ENCODE measurements around the gene RBM19.

The RBM19 gene

DNA sequence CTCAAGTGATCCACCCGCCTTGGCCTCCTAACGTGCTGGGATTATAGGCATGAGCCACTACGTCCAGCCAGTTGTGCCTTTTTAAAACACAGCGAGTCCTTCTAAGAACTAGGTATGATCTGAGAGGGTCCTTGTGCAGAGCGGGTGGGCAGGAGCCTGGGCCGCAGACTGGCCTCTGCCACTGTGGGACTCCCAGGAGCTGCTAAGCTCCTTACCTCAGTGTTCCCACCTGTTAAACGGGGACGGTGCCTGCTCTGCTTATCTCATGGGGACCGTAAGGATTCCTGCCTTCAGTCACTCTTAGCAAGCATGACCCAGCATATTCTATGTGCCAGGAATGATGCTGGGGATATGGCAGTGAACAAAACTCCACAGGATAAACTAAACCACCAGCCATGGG is 136.9 kb downstream of the RBM19 start:
- H3K27ac ChIP-seq (ENCODE audit: low read depth, low read length): no peak overlapping the region
- no peaks in the 10 kb centered on the region for H3K36me3 ChIP-seq (ENCODE audit: control insufficient read depth, insufficient read depth, low read length)
- no peaks in the 10 kb centered on the region for H3K27me3 ChIP-seq (ENCODE audit: control insufficient read depth, insufficient read depth, low read length)
- no peak overlapping the region for H3K9ac ChIP-seq (ENCODE audit: low read length)
- H3K4me1 ChIP-seq (ENCODE audit: control insufficient read depth, insufficient read depth, low read length): no peaks in the 10 kb centered on the region
- no peak overlapping the region for H3K4me3 ChIP-seq (ENCODE audit: low read length)

DNA sequence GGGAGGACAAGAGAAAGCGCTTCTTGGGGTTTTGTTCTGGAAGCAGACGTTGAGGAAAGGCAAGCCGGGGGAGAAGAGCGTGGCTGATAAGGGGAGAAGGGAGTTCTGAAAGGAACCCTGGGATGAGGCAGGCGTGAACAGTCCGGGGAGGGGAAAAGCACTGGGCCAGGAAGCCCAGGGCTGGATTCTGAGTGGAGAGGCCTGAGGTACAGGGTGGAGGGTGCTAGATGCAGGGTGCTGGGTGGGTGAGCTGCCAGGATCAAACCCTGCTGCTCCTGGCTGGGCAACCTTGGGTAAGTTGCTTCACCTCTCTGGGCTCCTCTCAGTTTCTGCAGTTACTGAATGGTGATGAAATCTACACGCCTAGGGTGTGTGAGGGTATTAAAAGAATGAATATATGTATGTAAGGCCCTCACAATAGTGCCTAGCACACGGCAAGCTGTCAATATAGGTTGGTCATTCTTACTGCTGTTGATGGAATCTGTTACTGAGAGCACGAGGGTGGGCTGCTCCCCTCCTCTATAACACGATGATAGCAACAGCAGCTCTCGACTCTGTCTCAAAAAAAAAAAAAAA is 138.5 kb downstream of the RBM19 start:
- no peaks in the 10 kb centered on the region for H3K27me3 ChIP-seq (ENCODE audit: control insufficient read depth, insufficient read depth, low read length)
- no peak overlapping the region for H3K4me3 ChIP-seq (ENCODE audit: low read length)
- no peaks in the 10 kb centered on the region for H3K36me3 ChIP-seq (ENCODE audit: control insufficient read depth, insufficient read depth, low read length)
- H3K4me1 ChIP-seq (ENCODE audit: control insufficient read depth, insufficient read depth, low read length): no peaks in the 10 kb centered on the region
- H3K27ac ChIP-seq (ENCODE audit: low read depth, low read length): no peak overlapping the region
- H3K9ac ChIP-seq (ENCODE audit: low read length): no peak overlapping the region

DNA sequence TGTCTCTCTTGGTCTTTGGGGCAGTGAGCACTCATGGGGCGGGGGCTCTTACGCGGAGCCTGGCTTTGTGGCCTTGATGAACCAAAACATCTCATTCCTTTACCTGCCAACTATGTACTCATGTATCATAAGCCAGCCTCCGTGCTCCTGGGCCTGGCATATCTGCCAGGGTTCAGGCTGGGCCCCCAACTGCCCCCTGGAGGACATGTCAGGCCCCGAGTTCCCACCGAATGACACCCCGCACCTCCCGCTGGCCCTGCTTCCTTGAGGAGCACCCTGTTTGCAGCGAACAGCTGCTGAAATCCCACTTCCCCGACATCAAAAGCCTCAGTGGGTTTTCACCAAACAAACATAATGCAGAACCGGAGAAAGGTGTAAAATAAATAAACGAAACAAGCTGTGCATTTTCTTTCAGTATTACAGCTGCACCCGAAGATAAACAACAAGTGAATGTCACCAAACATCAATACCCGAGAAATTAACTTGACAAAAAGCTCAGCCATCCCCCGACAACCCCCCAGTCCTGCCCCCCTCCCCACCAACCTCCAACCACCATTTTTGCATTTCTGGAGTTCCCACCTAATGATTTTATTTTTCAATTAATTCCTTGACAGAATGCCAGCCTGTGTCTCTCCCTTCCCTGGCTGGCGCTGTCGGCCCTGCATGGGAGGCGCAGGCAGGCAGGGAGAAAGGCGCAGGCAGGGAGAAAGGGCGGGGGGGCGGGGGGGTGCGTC is 139.2 kb downstream of the RBM19 start:
- Histone ChIP-seq H3K27ac (ENCODE audit: low read depth, low read length) (no peak overlapping the region), H3K36me3 (ENCODE audit: control insufficient read depth, insufficient read depth, low read length) (no peaks in the 10 kb centered on the region), H3K4me3 (ENCODE audit: low read length) (no peak overlapping the region), H3K9ac (ENCODE audit: low read length) (no peak overlapping the region), H3K27me3 (ENCODE audit: control insufficient read depth, insufficient read depth, low read length) (no peaks in the 10 kb centered on the region), H3K4me1 (ENCODE audit: control insufficient read depth, insufficient read depth, low read length) (no peaks in the 10 kb centered on the region)

DNA sequence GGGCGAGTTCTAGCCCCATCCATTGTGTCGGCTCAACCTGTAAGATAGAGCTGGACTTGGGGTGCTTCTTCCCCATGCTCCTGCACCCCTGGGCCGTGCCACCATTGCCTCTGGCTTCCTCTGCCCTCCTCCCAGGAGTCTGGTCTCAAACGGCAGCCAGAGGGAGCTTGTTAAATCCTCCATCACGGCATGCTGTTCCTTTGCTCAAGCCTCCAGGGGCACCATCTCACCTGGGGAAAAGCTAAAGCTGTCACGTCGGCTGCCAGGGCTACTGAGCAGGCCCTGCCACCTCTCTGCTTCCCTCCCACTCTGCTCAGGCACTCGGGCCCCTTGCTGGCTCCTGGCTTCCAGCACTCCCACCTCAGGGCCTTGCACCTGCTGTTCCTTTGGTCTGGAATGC is 140.4 kb downstream of the RBM19 start:
- H3K9ac ChIP-seq (ENCODE audit: low read length): no peak overlapping the region
- H3K4me1 ChIP-seq (ENCODE audit: control insufficient read depth, insufficient read depth, low read length): no peaks in the 10 kb centered on the region
- no peaks in the 10 kb centered on the region for H3K27me3 ChIP-seq (ENCODE audit: control insufficient read depth, insufficient read depth, low read length)
- no peak overlapping the region for H3K4me3 ChIP-seq (ENCODE audit: low read length)
- H3K36me3 ChIP-seq (ENCODE audit: control insufficient read depth, insufficient read depth, low read length): no peaks in the 10 kb centered on the region
- H3K27ac ChIP-seq (ENCODE audit: low read depth, low read length): no peak overlapping the region

DNA sequence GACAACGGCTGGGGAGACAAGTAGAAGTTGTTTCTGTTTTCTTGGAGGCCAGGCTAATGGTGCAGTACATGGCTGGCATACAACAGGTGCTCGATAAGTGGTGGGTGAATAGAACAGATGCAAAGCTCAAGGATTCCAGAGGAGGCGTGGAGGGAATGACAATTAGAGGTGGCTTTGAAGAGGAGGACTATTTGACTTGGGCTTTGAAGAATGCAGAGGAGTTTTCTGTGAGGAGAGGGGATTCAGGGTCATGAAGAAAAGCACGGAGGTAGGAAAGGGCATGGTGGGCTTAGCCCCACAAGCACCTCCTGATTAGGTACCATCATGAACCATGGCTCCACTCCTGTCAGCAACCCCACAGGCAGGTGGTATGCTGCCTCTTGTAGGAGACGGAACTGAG is 142.3 kb downstream of the RBM19 start:
- no peaks in the 10 kb centered on the region for H3K27me3 ChIP-seq (ENCODE audit: control insufficient read depth, insufficient read depth, low read length)
- H3K9ac ChIP-seq (ENCODE audit: low read length): no peak overlapping the region
- no peaks in the 10 kb centered on the region for H3K4me1 ChIP-seq (ENCODE audit: control insufficient read depth, insufficient read depth, low read length)
- H3K4me3 ChIP-seq (ENCODE audit: low read length): no peak overlapping the region
- H3K27ac ChIP-seq (ENCODE audit: low read depth, low read length): no peak overlapping the region
- no peaks in the 10 kb centered on the region for H3K36me3 ChIP-seq (ENCODE audit: control insufficient read depth, insufficient read depth, low read length)

DNA sequence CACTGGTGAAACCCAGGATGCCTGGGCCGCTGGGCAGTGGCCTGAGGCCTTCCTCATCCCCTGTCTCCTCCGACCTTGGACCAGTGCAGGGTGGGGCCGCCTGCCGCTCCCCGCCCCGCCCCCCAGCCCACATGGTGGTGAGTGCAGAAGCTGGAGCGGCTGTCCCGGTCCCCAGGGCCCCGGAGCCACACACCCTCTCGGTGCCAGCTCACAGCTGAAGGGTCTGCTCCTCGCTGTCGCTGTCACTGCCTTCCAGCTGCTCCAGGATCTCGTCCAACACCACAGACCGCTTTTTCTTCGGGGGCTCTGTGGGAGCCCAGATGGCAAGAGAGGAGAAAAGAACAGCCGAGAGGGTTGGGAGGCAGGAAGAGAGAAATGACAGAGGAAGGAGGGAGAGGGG is 143.1 kb downstream of the RBM19 start:
- H3K36me3 ChIP-seq (ENCODE audit: control insufficient read depth, insufficient read depth, low read length): no peaks in the 10 kb centered on the region
- no peak overlapping the region for H3K9ac ChIP-seq (ENCODE audit: low read length)
- no peaks in the 10 kb centered on the region for H3K4me1 ChIP-seq (ENCODE audit: control insufficient read depth, insufficient read depth, low read length)
- no peak overlapping the region for H3K4me3 ChIP-seq (ENCODE audit: low read length)
- H3K27ac ChIP-seq (ENCODE audit: low read depth, low read length): no peak overlapping the region
- no peaks in the 10 kb centered on the region for H3K27me3 ChIP-seq (ENCODE audit: control insufficient read depth, insufficient read depth, low read length)

DNA sequence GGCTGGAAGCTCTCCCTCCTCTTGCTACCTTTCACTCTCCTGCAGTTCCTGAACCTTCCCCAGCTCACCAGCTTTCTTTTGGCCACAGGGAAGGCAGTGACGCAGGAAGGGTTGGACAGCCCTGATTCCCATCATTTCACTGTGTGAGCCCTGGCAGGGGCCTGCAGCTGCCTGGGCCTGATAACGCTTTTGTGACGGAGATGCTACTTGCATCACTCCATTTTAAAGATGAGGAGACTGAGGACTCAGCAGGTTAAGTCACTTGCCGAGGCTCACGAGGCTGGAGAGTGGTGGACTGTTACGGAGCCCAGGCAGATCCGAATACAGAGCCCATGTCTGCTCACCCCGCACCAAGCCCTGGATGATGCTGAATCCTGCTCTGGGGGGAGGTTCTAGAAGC is 145.3 kb downstream of the RBM19 start:
- no peak overlapping the region for H3K9ac ChIP-seq (ENCODE audit: low read length)
- H3K4me1 ChIP-seq (ENCODE audit: control insufficient read depth, insufficient read depth, low read length): no peaks in the 10 kb centered on the region
- H3K4me3 ChIP-seq (ENCODE audit: low read length): no peak overlapping the region
- no peaks in the 10 kb centered on the region for H3K36me3 ChIP-seq (ENCODE audit: control insufficient read depth, insufficient read depth, low read length)
- no peak overlapping the region for H3K27ac ChIP-seq (ENCODE audit: low read depth, low read length)
- H3K27me3 ChIP-seq (ENCODE audit: control insufficient read depth, insufficient read depth, low read length): no peaks in the 10 kb centered on the region

DNA sequence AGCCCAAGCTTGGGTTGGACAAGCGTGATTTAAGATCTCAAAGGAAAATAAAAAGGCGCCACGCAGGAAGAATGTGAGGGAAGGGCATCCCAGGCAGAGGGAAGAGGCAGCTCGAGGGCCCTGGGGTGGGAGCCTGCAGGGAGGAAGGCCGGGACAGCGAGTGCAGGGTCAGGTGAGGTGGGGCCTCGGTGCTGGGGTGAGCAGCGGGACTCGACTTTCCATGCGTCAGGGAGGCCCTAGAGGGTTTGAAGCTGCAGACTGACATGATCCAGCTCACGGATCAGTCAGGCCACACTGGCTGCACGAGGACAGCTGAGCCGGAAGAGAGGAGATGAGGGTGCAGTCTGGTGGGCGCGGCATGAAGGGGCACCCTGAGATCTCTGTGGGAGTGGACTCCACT is 145.8 kb downstream of the RBM19 start:
- Histone ChIP-seq H3K27ac (ENCODE audit: low read depth, low read length) (no peak overlapping the region), H3K36me3 (ENCODE audit: control insufficient read depth, insufficient read depth, low read length) (no peaks in the 10 kb centered on the region)

DNA sequence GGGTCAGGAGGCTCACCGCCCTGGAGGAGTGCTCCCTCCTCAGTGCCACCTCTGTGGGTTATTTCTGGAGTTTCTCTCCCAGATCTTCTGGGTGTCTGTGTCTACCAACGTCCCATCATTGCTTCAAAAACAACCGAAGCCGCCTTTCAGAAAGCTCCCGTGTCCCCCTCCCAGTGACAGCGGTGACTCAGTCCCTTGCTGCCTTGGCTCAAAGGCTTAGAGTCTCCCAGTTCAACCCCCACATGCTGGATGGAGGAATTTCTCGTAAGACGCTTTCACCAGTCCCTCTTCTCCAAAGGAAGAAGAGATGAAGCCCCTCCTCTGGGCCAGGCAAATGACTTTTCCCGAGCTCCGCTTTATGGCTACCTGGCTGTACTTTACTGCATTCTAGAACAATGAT is 146.6 kb downstream of the RBM19 start:
- no peaks in the 10 kb centered on the region for H3K4me1 ChIP-seq (ENCODE audit: control insufficient read depth, insufficient read depth, low read length)
- H3K36me3 ChIP-seq (ENCODE audit: control insufficient read depth, insufficient read depth, low read length): no peaks in the 10 kb centered on the region
- no peak overlapping the region for H3K4me3 ChIP-seq (ENCODE audit: low read length)
- no peak overlapping the region for H3K27ac ChIP-seq (ENCODE audit: low read depth, low read length)
- no peaks in the 10 kb centered on the region for H3K27me3 ChIP-seq (ENCODE audit: control insufficient read depth, insufficient read depth, low read length)
- no peak overlapping the region for H3K9ac ChIP-seq (ENCODE audit: low read length)

More for the DNA sequence above, 145.8 kb downstream of the RBM19 start:
- Histone ChIP-seq H3K4me1 (ENCODE audit: control insufficient read depth, insufficient read depth, low read length) (no peaks in the 10 kb centered on the region), H3K4me3 (ENCODE audit: low read length) (no peak overlapping the region), H3K27me3 (ENCODE audit: control insufficient read depth, insufficient read depth, low read length) (no peaks in the 10 kb centered on the region), H3K9ac (ENCODE audit: low read length) (no peak overlapping the region)

DNA sequence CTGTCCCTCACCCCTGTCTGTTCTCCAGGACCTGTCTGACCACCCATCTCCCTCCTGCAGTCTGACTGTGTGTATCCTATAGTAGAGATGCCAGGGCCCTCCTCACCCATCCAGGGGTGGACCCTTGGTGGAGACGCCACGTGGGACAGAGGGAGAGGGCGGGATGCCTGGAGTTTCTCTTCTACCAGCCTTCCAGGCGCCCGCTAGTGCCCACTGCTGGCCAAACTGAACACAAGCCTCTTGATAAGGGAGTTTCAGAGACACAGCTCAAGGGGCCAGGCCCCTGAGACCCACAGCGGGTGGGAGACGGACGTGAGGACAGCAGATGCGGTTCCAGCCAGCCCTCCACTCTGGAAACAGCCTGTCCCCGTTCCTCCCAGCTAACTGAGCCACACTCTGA is 147.3 kb downstream of the RBM19 start:
- no peak overlapping the region for H3K9ac ChIP-seq (ENCODE audit: low read length)
- H3K4me1 ChIP-seq (ENCODE audit: control insufficient read depth, insufficient read depth, low read length): no peaks in the 10 kb centered on the region
- H3K27ac ChIP-seq (ENCODE audit: low read depth, low read length): no peak overlapping the region
- no peak overlapping the region for H3K4me3 ChIP-seq (ENCODE audit: low read length)
- H3K36me3 ChIP-seq (ENCODE audit: control insufficient read depth, insufficient read depth, low read length): no peaks in the 10 kb centered on the region
- H3K27me3 ChIP-seq (ENCODE audit: control insufficient read depth, insufficient read depth, low read length): no peaks in the 10 kb centered on the region

DNA sequence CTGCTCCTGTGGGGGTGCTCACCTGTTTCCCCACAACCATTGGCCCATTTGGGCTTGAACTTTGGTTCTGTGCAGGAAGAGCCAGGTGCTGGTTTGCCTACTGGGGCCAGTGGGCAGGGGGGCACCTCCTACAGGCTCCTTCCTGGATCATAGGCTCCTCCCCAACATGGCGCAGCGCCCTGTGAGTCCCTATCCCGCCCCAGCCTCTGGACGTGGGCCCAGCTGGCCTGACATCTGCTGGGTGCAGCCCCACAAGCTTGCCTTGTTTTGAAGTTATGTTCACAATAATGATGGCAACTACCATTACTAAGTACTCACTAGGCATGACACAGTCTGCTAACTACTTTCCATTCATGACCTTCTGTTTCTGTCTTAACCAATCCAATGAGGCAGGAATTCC is 147.8 kb downstream of the RBM19 start:
- Histone ChIP-seq H3K36me3 (ENCODE audit: control insufficient read depth, insufficient read depth, low read length) (no peaks in the 10 kb centered on the region), H3K27ac (ENCODE audit: low read depth, low read length) (no peak overlapping the region), H3K4me1 (ENCODE audit: control insufficient read depth, insufficient read depth, low read length) (no peaks in the 10 kb centered on the region), H3K9ac (ENCODE audit: low read length) (no peak overlapping the region), H3K27me3 (ENCODE audit: control insufficient read depth, insufficient read depth, low read length) (no peaks in the 10 kb centered on the region), H3K4me3 (ENCODE audit: low read length) (no peak overlapping the region)

DNA sequence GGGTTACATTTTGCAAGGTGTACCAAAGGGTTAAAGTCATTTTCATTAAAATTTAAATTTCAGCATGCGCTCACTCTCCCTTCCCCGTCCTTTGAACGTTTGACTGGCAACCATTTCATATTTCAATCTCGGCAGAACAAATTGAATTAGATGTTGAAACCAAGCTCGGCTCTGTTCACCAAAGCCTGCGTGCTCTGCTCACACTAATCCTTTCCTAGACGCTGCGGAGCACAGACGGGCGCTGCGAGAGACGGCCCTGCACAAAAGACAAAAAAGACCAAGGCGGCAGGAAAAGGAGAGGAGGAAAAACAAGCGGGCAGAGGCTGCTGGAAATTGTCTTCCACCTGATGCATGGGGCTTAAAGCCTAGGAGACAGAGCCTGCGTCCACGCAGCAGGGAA is 149.3 kb downstream of the RBM19 start:
- Histone ChIP-seq H3K27ac (ENCODE audit: low read depth, low read length) (no peak overlapping the region), H3K9ac (ENCODE audit: low read length) (no peak overlapping the region), H3K4me3 (ENCODE audit: low read length) (no peak overlapping the region), H3K4me1 (ENCODE audit: control insufficient read depth, insufficient read depth, low read length) (no peaks in the 10 kb centered on the region), H3K27me3 (ENCODE audit: control insufficient read depth, insufficient read depth, low read length) (no peaks in the 10 kb centered on the region), H3K36me3 (ENCODE audit: control insufficient read depth, insufficient read depth, low read length) (no peaks in the 10 kb centered on the region)

DNA sequence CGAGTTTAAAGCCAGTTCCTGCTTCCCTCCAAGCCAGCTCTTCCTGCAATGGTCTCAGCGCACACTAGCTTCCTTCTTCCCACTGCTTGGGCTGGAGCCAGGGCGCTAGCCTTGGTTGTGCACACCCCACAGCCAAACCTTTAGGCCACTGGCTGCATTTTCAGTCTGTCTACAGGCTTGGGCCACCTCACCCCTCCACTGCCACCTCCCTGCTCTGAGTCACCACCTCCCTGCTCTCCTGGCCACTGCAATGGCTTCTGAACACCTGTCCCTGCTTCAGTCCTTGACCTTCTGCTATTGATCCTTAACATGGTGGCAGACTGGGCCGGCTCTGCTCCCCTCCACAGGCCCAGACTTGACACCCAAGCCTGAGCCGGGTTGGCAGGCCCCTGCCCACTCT is 151.1 kb downstream of the RBM19 start:
- no peaks in the 10 kb centered on the region for H3K27me3 ChIP-seq (ENCODE audit: control insufficient read depth, insufficient read depth, low read length)
- H3K9ac ChIP-seq (ENCODE audit: low read length): no peak overlapping the region
- H3K36me3 ChIP-seq (ENCODE audit: control insufficient read depth, insufficient read depth, low read length): no peaks in the 10 kb centered on the region
- no peak overlapping the region for H3K4me3 ChIP-seq (ENCODE audit: low read length)
- H3K27ac ChIP-seq (ENCODE audit: low read depth, low read length): no peak overlapping the region
- no peaks in the 10 kb centered on the region for H3K4me1 ChIP-seq (ENCODE audit: control insufficient read depth, insufficient read depth, low read length)
